ENCODE measurements around the gene PARD6B. TPM values are rescaled to one million over a fixed set of nuclear protein-coding genes. Genes with fewer than 3 reads are reported as not detected.

Gene PARD6B
- total and polyA plus RNA-seq, 2 donors (not counting 3 experiments of a cell fraction or from before 2014, with no cell fraction given): 0.03 TPM; not detected in 1

DNA sequence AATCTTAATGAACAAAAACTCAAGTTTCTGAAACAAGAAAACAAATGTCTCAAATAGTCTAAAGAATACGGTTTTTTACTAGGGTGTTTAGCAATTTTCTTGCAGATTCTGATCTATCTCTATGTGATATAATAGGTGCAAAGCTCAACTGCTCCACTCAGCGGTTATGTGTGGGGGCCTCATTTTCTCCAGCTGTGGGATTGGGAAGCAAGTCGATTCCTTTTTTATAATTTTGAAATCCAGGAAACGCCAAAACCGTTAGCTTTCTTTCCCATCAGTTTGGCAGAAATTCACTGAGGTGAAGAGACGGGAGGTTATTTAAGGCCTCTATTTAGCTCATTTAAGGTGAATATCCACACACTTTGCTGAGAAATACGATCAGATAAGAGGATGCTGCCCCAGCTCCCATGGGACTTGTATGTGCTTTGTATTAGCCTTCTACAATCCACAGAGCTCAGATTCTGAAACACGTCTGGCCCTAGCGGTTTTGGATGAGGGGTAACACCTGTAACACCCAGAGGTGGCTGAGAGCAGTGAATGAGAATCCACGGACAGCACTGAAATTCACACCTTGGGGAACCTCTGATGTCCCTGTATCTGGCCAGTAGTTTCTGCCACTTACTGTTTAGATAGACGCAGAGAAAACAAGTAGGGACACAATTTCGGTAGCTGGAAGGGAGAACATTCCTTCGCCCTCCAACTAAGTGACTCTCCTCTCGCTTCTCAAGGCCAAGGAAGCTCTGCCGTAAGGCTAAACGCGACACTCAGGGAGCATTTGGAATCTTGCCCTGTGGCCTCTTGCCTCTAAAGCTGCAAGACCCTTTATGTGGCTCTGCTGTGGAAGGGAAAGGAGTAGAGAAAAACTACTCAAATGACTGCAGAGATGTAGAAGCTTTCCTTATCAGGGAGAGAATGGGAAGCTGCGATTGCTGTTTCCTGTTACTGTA, 56.9 kb downstream of the PARD6B start:
- H3K9me1 ChIP-seq (replicated peaks; ENCODE audit: control insufficient read depth, extremely low read depth, insufficient read depth, low read length): no peaks in the 10 kb centered on the region
- no peak overlapping the region for H3K4me2 ChIP-seq (ENCODE audit: insufficient read depth, low read length)
- no peaks in the 10 kb centered on the region for H3K9me3 ChIP-seq (replicated peaks; ENCODE audit: control insufficient read depth, insufficient read depth, low read length)
- dilution Hi-C loops (cut with MboI; ENCODE audit: extremely low pct_ligation_motif_present, low sequenced_read_pairs): no loop called here
- H3K4me3 ChIP-seq (replicated peaks in 1 of 3; ENCODE audit: insufficient read depth in 1 of 3, low read depth in 1 of 3, low read length in 3 of 3): no peak overlapping the region
- intact Hi-C loops (cut with micrococcal nuclease): no loop called here
- H3K27ac ChIP-seq (ENCODE audit: insufficient read depth, low read depth, low read length): no peak overlapping the region
- H3K4me1 ChIP-seq (ENCODE audit: control insufficient read depth, extremely low read depth, insufficient read depth, low read length): peaks cover 4% of the 10 kb centered on the region
- H2AFZ ChIP-seq (ENCODE audit: low read depth, low read length): no peak overlapping the region
- H3K36me3 ChIP-seq (ENCODE audit: control insufficient read depth in 2 of 2, extremely low read depth in 1 of 2, insufficient read depth in 2 of 2, low read length in 2 of 2): no peaks in the 10 kb centered on the region
- DNase-seq (ENCODE audit: low read depth, low spot score) (no peak), FAIRE-seq (no peak)
- ChIA-PET POLR2A (no interaction called here), CTCF (interaction anchor here (1.0 to 3.4 kb wide), 5 partner anchors 8 to 162 kb away, joined by 4 to 25 read pairs (median 7); no protein-coding TSS in a partner anchor)
- no peaks in the 10 kb centered on the region for H4K20me1 ChIP-seq (replicated peaks; ENCODE audit: control insufficient read depth, extremely low read depth, insufficient read depth, low read length)
- H3K79me2 ChIP-seq (ENCODE audit: control insufficient read depth, insufficient read depth, low read length): no peaks in the 10 kb centered on the region
- TF ChIP-seq, protein P1, sequence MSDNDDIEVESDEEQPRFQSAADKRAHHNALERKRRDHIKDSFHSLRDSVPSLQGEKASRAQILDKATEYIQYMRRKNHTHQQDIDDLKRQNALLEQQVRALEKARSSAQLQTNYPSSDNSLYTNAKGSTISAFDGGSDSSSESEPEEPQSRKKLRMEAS (IDR thresholded peaks at IDR 0.05; ENCODE audit: insufficient read depth, insufficient read length): no peak
- TF ChIP-seq POLR2A (IDR thresholded peaks at IDR 0.05; ENCODE audit: low read depth, low read length): no peak
- H3K9ac ChIP-seq (replicated peaks; ENCODE audit: extremely low read depth, insufficient read depth, low read length): no peak overlapping the region
- H3K27me3 ChIP-seq (ENCODE audit: control insufficient read depth in 2 of 2, insufficient read depth in 2 of 2, low read length in 2 of 2): peaks cover 0 to 4% of the 10 kb centered on the region in 2 experiments
- no TSS peak for BruUV-seq (replicated peaks)

DNA sequence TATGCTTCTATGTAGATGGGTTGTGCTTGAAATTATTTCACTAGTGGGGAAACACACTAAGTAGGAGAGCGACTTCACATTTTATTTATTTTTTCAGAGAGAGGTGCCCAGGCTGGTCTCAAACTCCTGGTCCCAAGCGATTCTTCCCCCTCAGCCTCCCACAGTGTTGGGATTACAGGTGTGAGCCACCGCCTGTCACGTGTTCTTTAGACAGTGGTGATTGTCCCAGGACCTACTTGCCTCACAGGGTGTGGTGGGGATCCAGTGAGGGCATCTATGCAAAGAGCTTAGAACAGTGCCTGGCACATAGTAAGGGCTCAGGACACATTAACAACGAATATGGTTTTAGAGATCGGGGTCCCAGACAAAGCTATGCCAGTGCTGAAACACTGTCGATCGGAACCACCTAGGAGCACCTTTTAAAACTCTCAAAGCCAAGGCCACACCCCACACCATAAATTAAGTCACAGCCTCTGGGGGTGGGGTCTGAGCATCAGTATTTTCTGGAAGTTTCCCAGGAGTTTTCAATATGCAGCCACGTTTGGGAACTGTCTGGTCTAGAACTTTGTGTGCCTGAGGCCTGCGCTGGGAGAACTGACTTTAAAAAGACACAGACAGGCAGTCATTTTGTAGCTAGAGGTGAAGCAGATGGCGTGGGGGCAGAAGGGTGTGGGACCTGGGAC, 58.7 kb downstream of the PARD6B start:
- Histone ChIP-seq H3K9me1 (replicated peaks; ENCODE audit: control insufficient read depth, extremely low read depth, insufficient read depth, low read length) (no peaks in the 10 kb centered on the region), H3K27ac (ENCODE audit: insufficient read depth, low read depth, low read length) (no peak overlapping the region), H3K9ac (replicated peaks; ENCODE audit: extremely low read depth, insufficient read depth, low read length) (no peak overlapping the region), H3K9me3 (replicated peaks; ENCODE audit: control insufficient read depth, insufficient read depth, low read length) (no peaks in the 10 kb centered on the region), H4K20me1 (replicated peaks; ENCODE audit: control insufficient read depth, extremely low read depth, insufficient read depth, low read length) (no peaks in the 10 kb centered on the region), H3K4me2 (ENCODE audit: insufficient read depth, low read length) (no peak overlapping the region), H2AFZ (ENCODE audit: low read depth, low read length) (peak overlapping the region; percentile 58), H3K4me1 (ENCODE audit: control insufficient read depth, extremely low read depth, insufficient read depth, low read length) (peaks cover 10% of the 10 kb centered on the region), H3K36me3 (ENCODE audit: control insufficient read depth in 2 of 2, extremely low read depth in 1 of 2, insufficient read depth in 2 of 2, low read length in 2 of 2) (no peaks in the 10 kb centered on the region), H3K27me3 (ENCODE audit: control insufficient read depth in 2 of 2, insufficient read depth in 2 of 2, low read length in 2 of 2) (peaks cover 0 to 4% of the 10 kb centered on the region in 2 experiments), H3K4me3 (replicated peaks in 1 of 3; ENCODE audit: insufficient read depth in 1 of 3, low read depth in 1 of 3, low read length in 3 of 3) (no peak overlapping the region), H3K79me2 (ENCODE audit: control insufficient read depth, insufficient read depth, low read length) (no peaks in the 10 kb centered on the region)
- no peak for TF ChIP-seq GATA2 (IDR thresholded peaks at IDR 0.05; ENCODE audit: insufficient read depth, insufficient read length, low read depth, low read length)
- TF ChIP-seq EZH2 (IDR thresholded peaks at IDR 0.05; ENCODE audit: borderline replicate concordance, low read depth, low read length, severe bottlenecking): no peak
- TF ChIP-seq, protein P2, sequence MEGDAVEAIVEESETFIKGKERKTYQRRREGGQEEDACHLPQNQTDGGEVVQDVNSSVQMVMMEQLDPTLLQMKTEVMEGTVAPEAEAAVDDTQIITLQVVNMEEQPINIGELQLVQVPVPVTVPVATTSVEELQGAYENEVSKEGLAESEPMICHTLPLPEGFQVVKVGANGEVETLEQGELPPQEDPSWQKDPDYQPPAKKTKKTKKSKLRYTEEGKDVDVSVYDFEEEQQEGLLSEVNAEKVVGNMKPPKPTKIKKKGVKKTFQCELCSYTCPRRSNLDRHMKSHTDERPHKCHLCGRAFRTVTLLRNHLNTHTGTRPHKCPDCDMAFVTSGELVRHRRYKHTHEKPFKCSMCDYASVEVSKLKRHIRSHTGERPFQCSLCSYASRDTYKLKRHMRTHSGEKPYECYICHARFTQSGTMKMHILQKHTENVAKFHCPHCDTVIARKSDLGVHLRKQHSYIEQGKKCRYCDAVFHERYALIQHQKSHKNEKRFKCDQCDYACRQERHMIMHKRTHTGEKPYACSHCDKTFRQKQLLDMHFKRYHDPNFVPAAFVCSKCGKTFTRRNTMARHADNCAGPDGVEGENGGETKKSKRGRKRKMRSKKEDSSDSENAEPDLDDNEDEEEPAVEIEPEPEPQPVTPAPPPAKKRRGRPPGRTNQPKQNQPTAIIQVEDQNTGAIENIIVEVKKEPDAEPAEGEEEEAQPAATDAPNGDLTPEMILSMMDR (IDR thresholded peaks at IDR 0.05; ENCODE audit: extremely low read depth in 1 of 2, insufficient read depth in 1 of 2, low read depth in 1 of 2, low read length in 2 of 2): no peak
- no peak for TF ChIP-seq JUN (IDR thresholded peaks at IDR 0.05; ENCODE audit: borderline replicate concordance, insufficient read depth, insufficient read length, low read depth)
- TF ChIP-seq, protein P1 (IDR thresholded peaks at IDR 0.05; ENCODE audit: insufficient read depth, insufficient read length): no peak
- no peak for TF ChIP-seq POLR2A (IDR thresholded peaks at IDR 0.05; ENCODE audit: low read depth, low read length)
- TF ChIP-seq POLR2AphosphoS5 (IDR thresholded peaks at IDR 0.05; ENCODE audit: insufficient read depth, low read depth, low read length): no peak
- no peak for TF ChIP-seq MYC (IDR thresholded peaks at IDR 0.05; ENCODE audit: low read depth, low read length)
- no TSS peak for BruUV-seq (replicated peaks)
- intact Hi-C loops (cut with micrococcal nuclease): loop anchor here (1.0 kb wide), 1 partner anchor 516 kb away; no protein-coding TSS in a partner anchor
- dilution Hi-C loops (cut with MboI; ENCODE audit: extremely low pct_ligation_motif_present, low sequenced_read_pairs): no loop called here
- ChIA-PET CTCF (interaction anchor here (0.9 to 3.4 kb wide), 16 partner anchors 9 to 518 kb away, joined by 3 to 25 read pairs (median 5); partner anchors contain the start of genes ADNP, DPM1 and MOCS3), POLR2A (interaction anchor here (0.9 kb wide), 1 partner anchor 139 kb away, joined by 3 read pairs; no protein-coding TSS in a partner anchor)
- no peak for FAIRE-seq
- no peak for DNase-seq (ENCODE audit: low read depth, low spot score)

All from endothelial cell of umbilical vein (primary cell).